Measurements from ENCODE around the gene MIX23. TPM values are rescaled to one million over a fixed set of nuclear protein-coding genes. Genes with fewer than 3 reads are reported as not detected.

MIX23 gene
- total RNA-seq, 3 donors from 2014 or later (not counting 1 experiment from before 2014, with no cell fraction given), result 9.6 to 16.4 (median 14.1) TPM

GRCh38 chr3:122410639-122411038 lies 27.6 kb upstream of the MIX23 start:
- no peak overlapping the region for H3K27ac Mint-ChIP-seq
- peaks cover 6% of the 10 kb centered on the region for H3K4me1 ChIP-seq (ENCODE audit: control insufficient read depth, insufficient read depth, low read length)
- no peaks in the 10 kb centered on the region for H3K9me3 Mint-ChIP-seq
- H3K4me3 Mint-ChIP-seq, result no peak overlapping the region
- H3K36me3 ChIP-seq (ENCODE audit: control insufficient read depth, insufficient read depth, low read length), result peaks cover 32% of the 10 kb centered on the region
- H3K27ac ChIP-seq (ENCODE audit: low read length), result no peak overlapping the region
- H3K9me3 ChIP-seq (ENCODE audit: control insufficient read depth, insufficient read depth, low read length), result no peaks in the 10 kb centered on the region
- intact Hi-C loops (cut with micrococcal nuclease), result loop anchor here (10.0 kb wide), 1 partner anchor 1174 kb away; the partner anchor contains the start of gene HACD2
- DNase-seq (no peak), ATAC-seq (no peak)
- H3K27me3 Mint-ChIP-seq (ENCODE audit: low read depth in 2 of 2), result no peaks in the 10 kb centered on the region
- H3K4me3 ChIP-seq (ENCODE audit: low read length), result no peak overlapping the region
- WGBS (ENCODE audit: insufficient coverage), result 97% methylated on average over 5 of the region's 6 CpGs
- no peaks in the 10 kb centered on the region for H3K27me3 ChIP-seq (ENCODE audit: control insufficient read depth, insufficient read depth, low read length)
- TF ChIP-seq CTCF (IDR thresholded peaks at IDR 0.05), result no peak
- H3K4me1 Mint-ChIP-seq, result peaks cover 31 to 34% of the 10 kb centered on the region in 2 donors
- H3K36me3 Mint-ChIP-seq, result no peaks in the 10 kb centered on the region

DNA sequence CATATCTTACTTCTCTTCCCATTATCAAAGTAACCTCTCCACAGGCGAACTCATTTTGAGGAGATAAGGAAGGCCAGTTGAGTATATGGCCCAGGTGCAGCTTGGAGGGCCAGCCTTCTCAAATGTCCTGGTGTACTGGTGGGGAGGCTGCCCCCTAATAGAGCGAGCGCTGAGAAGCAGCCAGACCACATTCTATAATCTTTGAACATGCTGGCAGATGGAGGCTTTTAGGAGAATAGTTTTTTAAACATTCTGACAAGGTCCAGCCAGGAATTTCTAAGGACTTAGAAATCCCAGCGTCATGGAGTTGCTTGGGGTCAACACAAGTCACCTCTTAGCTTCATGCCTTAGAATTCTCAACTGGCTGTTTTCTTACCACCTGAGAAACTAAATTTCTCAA lies 27.1 kb upstream of the MIX23 start:
- no peak for TF ChIP-seq CTCF (IDR thresholded peaks at IDR 0.05)
- Mint-ChIP-seq H3K4me1 (peaks cover 27 to 29% of the 10 kb centered on the region in 2 donors), H3K9me3 (no peaks in the 10 kb centered on the region), H3K27me3 (ENCODE audit: low read depth in 2 of 2) (no peaks in the 10 kb centered on the region), H3K27ac (no peak overlapping the region), H3K36me3 (no peaks in the 10 kb centered on the region), H3K4me3 (no peak overlapping the region)
- DNase-seq, result no peak
- H3K4me3 ChIP-seq (ENCODE audit: low read length), result no peak overlapping the region
- H3K4me1 ChIP-seq (ENCODE audit: control insufficient read depth, insufficient read depth, low read length), result peaks cover under 1% of the 10 kb centered on the region
- H3K36me3 ChIP-seq (ENCODE audit: control insufficient read depth, insufficient read depth, low read length), result peaks cover 36% of the 10 kb centered on the region
- no peak overlapping the region for H3K27ac ChIP-seq (ENCODE audit: low read length)
- H3K9me3 ChIP-seq (ENCODE audit: control insufficient read depth, insufficient read depth, low read length), result no peaks in the 10 kb centered on the region
- no peak for ATAC-seq
- WGBS (ENCODE audit: insufficient coverage), result 98% methylated on average over 3 of the region's 4 CpGs
- no peaks in the 10 kb centered on the region for H3K27me3 ChIP-seq (ENCODE audit: control insufficient read depth, insufficient read depth, low read length)
- intact Hi-C loops (cut with micrococcal nuclease), result loop anchor here (10.0 kb wide), 1 partner anchor 1175 kb away; the partner anchor contains the start of gene HACD2

DNA sequence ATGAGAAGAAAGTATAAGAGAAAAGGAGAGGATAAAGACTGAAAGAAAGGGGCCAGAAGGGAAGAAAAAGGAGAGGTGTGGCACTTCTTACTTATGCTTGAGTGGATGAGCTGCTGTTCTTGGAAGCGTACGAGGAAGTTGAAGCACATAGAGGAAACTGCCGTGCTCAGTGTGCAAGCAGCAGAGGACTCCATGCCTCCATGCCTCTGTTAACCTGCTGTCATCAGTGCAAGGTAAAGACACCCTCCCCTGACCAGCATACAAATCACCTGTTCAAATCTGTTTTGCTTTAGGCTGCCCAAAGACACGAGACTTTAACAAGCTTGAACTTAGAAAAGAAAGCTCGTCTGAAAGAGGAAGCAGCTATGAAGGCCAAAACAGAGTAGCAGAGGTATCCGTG lies 26.4 kb upstream of the MIX23 start:
- Mint-ChIP-seq H3K9me3 (no peaks in the 10 kb centered on the region), H3K4me3 (no peak overlapping the region), H3K27me3 (ENCODE audit: low read depth in 2 of 2) (no peaks in the 10 kb centered on the region), H3K27ac (peak overlapping the region in 1 of 2 donors; percentile 5), H3K36me3 (no peaks in the 10 kb centered on the region), H3K4me1 (peaks cover 20 to 22% of the 10 kb centered on the region in 2 donors)
- WGBS (ENCODE audit: insufficient coverage), result 47% methylated on average over 6 of the region's 6 CpGs
- no peaks in the 10 kb centered on the region for H3K9me3 ChIP-seq (ENCODE audit: control insufficient read depth, insufficient read depth, low read length)
- H3K4me1 ChIP-seq (ENCODE audit: control insufficient read depth, insufficient read depth, low read length), result no peaks in the 10 kb centered on the region
- TF ChIP-seq CTCF (IDR thresholded peaks at IDR 0.05), result no peak
- peak in 1 of 3 donors; percentile 49 for ATAC-seq
- H3K27ac ChIP-seq (ENCODE audit: low read length), result peak overlapping the region; percentile 41
- no peaks in the 10 kb centered on the region for H3K27me3 ChIP-seq (ENCODE audit: control insufficient read depth, insufficient read depth, low read length)
- intact Hi-C loops (cut with micrococcal nuclease), result no loop called here
- peaks cover 40% of the 10 kb centered on the region for H3K36me3 ChIP-seq (ENCODE audit: control insufficient read depth, insufficient read depth, low read length)
- no peak for DNase-seq
- H3K4me3 ChIP-seq (ENCODE audit: low read length), result no peak overlapping the region

DNA sequence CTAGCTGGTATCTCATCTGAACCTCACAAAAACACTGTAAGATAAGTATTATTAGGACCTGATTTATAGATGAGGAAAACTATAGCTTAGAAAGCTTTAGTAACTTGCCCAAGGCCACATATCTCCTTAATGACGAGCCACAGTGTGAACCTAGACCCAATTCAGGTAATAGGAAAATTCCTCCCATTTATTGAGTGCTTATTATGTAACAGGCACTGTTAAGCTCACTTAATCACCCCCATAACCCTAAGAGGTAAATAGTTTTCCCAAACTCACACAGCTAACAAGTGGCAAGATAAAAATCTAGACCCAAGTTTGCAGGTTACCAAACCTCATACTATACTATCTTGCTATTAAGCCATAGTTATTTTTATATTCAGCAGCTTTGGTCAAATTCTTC lies 24.9 kb upstream of the MIX23 start:
- intact Hi-C loops (cut with micrococcal nuclease), result no loop called here
- Histone ChIP-seq H3K27ac (ENCODE audit: low read length) (no peak overlapping the region), H3K36me3 (ENCODE audit: control insufficient read depth, insufficient read depth, low read length) (peaks cover 49% of the 10 kb centered on the region), H3K4me1 (ENCODE audit: control insufficient read depth, insufficient read depth, low read length) (no peaks in the 10 kb centered on the region), H3K27me3 (ENCODE audit: control insufficient read depth, insufficient read depth, low read length) (no peaks in the 10 kb centered on the region), H3K4me3 (ENCODE audit: low read length) (no peak overlapping the region), H3K9me3 (ENCODE audit: control insufficient read depth, insufficient read depth, low read length) (no peaks in the 10 kb centered on the region)
- peaks cover 11 to 12% of the 10 kb centered on the region in 2 donors for H3K4me1 Mint-ChIP-seq
- no peaks in the 10 kb centered on the region for H3K9me3 Mint-ChIP-seq
- TF ChIP-seq CTCF (IDR thresholded peaks at IDR 0.05), result no peak
- no peak overlapping the region for H3K4me3 Mint-ChIP-seq
- DNase-seq (no peak), ATAC-seq (no peak)
- peak overlapping the region in 1 of 2 donors; percentile 22 for H3K27ac Mint-ChIP-seq
- no CpG with 5 or more reads among the region's 1 CpG for WGBS (ENCODE audit: insufficient coverage)
- no peaks in the 10 kb centered on the region for H3K36me3 Mint-ChIP-seq
- H3K27me3 Mint-ChIP-seq (ENCODE audit: low read depth in 2 of 2), result no peaks in the 10 kb centered on the region

All from natural killer cell (primary cell).